Amygdala (tissue), 56 donors: ENCODE data around the gene SLC30A7.

Experiments
- DNase-seq, 56 donors: peaks; one replicate each; lab custom pipeline; 2025; lab: John Stamatoyannopoulos, UW

The SLC30A7 gene

GRCh38 chr1:101017448-101017847 is 121.6 kb downstream of the SLC30A7 start:
- DNase-seq, result no peak

GRCh38 chr1:101022294-101022693 is 126.4 kb downstream of the SLC30A7 start:
- no peak for DNase-seq

- DNase-seq, result peak in 14 of 56 donors; percentile 0 to 71 (median 32)
Measured at GRCh38 chr1:101025283-101025656, 129.4 kb downstream of the SLC30A7 start.

GRCh38 chr1:101025657-101026429 is 130.0 kb downstream of the SLC30A7 start, which contains the start of gene DPH5:
TSS of gene DPH5 (minus strand) at chr1:101025784. CDS start at chr1:101025443, 341 bp downstream.
- DNase-seq, result peak; percentile 38 to 90 (median 80)

DNA sequence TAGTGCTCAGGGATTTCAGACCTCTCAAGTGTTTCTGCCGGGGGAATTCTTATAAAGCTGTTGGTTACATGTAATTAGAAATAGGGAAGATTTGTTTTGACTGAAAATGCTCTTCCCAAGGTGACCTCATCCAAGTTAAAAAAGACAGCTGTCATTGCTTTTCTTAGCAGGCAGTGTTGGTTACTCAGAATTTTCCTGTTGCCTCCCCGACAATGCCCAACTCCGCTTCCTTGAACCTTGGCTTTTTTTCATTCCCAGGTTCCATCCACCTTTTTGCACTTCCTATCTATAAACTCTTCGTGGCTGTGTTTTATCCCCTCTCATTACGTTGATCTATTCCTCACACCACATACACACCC is 130.5 kb downstream of the SLC30A7 start:
- no peak for DNase-seq

- no peak for DNase-seq
Measured at GRCh38 chr1:101027194-101027772, 131.4 kb downstream of the SLC30A7 start.

DNA sequence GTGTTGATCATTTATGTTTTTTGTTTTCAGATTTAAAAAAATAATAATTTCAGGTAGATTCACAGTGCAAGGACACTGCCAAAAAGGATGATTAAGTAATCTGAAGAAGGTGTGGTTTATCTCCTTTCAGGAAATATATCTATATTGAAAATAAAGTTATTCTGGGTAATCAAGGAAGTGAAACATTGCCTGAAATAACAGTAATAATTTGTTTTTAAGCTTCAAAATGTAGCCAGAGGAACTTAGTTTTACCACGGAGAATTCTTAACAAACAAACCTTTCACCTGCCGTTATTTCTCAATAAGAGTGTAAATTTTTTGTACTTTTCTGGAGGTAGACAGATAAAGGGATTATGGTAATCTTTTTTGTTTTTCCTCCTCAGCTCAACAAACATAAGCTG is 132.6 kb downstream of the SLC30A7 start:
- no peak for DNase-seq

- DNase-seq, result no peak
Measured at GRCh38 chr1:101029184-101029583, 133.3 kb downstream of the SLC30A7 start.

- DNase-seq, result no peak
Measured at GRCh38 chr1:101030881-101031280, 135.0 kb downstream of the SLC30A7 start.
